Activated T-helper 2 cell treated with anti-CD3 and anti-CD28 coated beads, Interferon-gamma antibody, Interleukin-2, Interleukin-4, amounts not matched to agents 10 μg/mL and 5 μg/mL and 100 μg/mL, durations not matched to agents 14 hours and 24 hours and 36 hours (primary cell): Measurements from ENCODE around the gene CIAO3. TPM values are rescaled to one million over a fixed set of nuclear protein-coding genes. Genes with fewer than 3 reads are reported as not detected.

Experiments used
- DNase-seq: peaks from one replicate; pipeline ENCODE4 v3.0.0; 2021; ENCODE audit warnings: low spot score
- H3K27ac Mint-ChIP-seq: one replicate; pipeline ENCODE4 v1.8.0; 2021; ENCODE audit warnings: mixed read lengths
- H3K27me3 Mint-ChIP-seq: one replicate; pipeline ENCODE4 v1.8.0; 2021; ENCODE audit warnings: low read depth, mixed read lengths
- H3K36me3 Mint-ChIP-seq: one replicate; pipeline ENCODE4 v1.8.0; 2021; ENCODE audit warnings: low read depth, mixed read lengths
- H3K4me1 Mint-ChIP-seq: one replicate; pipeline ENCODE4 v1.8.0; 2021; ENCODE audit warnings: low read depth, mixed read lengths
- H3K4me3 Mint-ChIP-seq: one replicate; pipeline ENCODE4 v1.8.0; 2021; ENCODE audit warnings: low read depth, mild to moderate bottlenecking, moderate library complexity, mixed read lengths
- H3K9me3 Mint-ChIP-seq: one replicate; pipeline ENCODE4 v1.8.0; 2021; ENCODE audit warnings: mixed read lengths
- intact Hi-C: fragments of 100-400 bp; cut with micrococcal nuclease; formaldehyde crosslinking; loops from one replicate; pipeline ENCODE4 v1.15.1; 2023
- total RNA-seq: library from RNA; stranded (reverse); gene quantifications from 2 replicates; pipeline ENCODE4 v1.2.3, GENCODE V29; 2022

Gene CIAO3
- total RNA-seq, 1 donor from 2014 or later: 43.4 TPM

- H3K4me1 Mint-ChIP-seq: no peaks in the 10 kb centered on the region
- H3K9me3 Mint-ChIP-seq: no peaks in the 10 kb centered on the region
- no peaks in the 10 kb centered on the region for H3K27me3 Mint-ChIP-seq
- no peak for DNase-seq
- no peak overlapping the region for H3K4me3 Mint-ChIP-seq
- intact Hi-C loops: no loop called here
- no peak overlapping the region for H3K27ac Mint-ChIP-seq
- no peaks in the 10 kb centered on the region for H3K36me3 Mint-ChIP-seq
These were observed 14.7 kb downstream of the CIAO3 start for GRCh38 chr16:726188-726437.

DNA sequence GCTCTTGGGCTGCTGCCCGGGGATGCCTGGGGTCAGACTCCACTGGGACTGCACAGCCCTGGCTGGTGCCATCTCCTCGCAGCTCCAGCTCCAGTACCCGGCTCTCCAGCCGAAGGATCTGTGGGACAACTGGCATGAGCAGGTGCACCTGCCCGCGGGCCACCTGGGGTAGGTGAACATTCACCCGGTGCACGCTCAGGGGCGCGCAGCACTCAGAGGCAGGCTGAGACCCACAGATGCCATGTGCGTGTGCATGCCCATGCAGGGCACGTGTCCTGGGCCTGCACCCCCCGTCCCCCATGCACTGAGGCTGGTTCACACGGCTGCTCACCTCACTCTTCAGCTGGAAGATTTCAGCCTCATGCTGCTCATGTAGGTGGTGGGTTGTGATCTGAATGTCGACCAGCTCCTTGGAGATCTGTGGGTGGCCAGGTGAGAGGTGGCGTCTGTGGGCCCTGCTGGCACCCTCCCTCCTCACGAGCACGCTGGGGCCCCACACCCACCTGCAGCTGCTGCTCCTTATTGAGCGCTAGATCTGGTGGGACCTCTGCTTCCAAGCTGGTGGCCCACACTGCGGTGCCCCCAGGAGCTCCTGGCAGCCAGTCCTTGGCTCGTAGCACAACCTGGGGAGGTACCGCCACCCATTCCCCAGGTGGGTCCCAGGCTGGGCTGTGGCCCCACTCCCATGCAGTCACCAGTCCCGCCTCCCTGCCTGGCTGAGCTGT lies 15.2 kb downstream of the CIAO3 start:
- peak overlapping the region; percentile 13 for H3K4me3 Mint-ChIP-seq
- H3K9me3 Mint-ChIP-seq: no peaks in the 10 kb centered on the region
- DNase-seq: no peak
- H3K27ac Mint-ChIP-seq: no peak overlapping the region
- no peaks in the 10 kb centered on the region for H3K27me3 Mint-ChIP-seq
- intact Hi-C loops: no loop called here
- no peaks in the 10 kb centered on the region for H3K36me3 Mint-ChIP-seq
- H3K4me1 Mint-ChIP-seq: no peaks in the 10 kb centered on the region

- H3K27ac Mint-ChIP-seq: no peak overlapping the region
- no peaks in the 10 kb centered on the region for H3K36me3 Mint-ChIP-seq
- no peaks in the 10 kb centered on the region for H3K9me3 Mint-ChIP-seq
- peaks cover 4% of the 10 kb centered on the region for H3K4me1 Mint-ChIP-seq
- no peak for DNase-seq
- H3K4me3 Mint-ChIP-seq: no peak overlapping the region
- intact Hi-C loops: no loop called here
- no peaks in the 10 kb centered on the region for H3K27me3 Mint-ChIP-seq
These were observed 15.8 kb downstream of the CIAO3 start for GRCh38 chr16:725041-725376.

GRCh38 chr16:724188-725040 lies 16.4 kb downstream of the CIAO3 start:
- H3K36me3 Mint-ChIP-seq: no peaks in the 10 kb centered on the region
- no peak for DNase-seq
- no peaks in the 10 kb centered on the region for H3K9me3 Mint-ChIP-seq
- H3K27me3 Mint-ChIP-seq: no peaks in the 10 kb centered on the region
- H3K4me3 Mint-ChIP-seq: no peak overlapping the region
- intact Hi-C loops: no loop called here
- H3K4me1 Mint-ChIP-seq: peaks cover 5% of the 10 kb centered on the region
- no peak overlapping the region for H3K27ac Mint-ChIP-seq

- Mint-ChIP-seq H3K4me1 (peaks cover 8% of the 10 kb centered on the region), H3K27me3 (no peaks in the 10 kb centered on the region), H3K27ac (no peak overlapping the region), H3K36me3 (no peaks in the 10 kb centered on the region), H3K4me3 (no peak overlapping the region), H3K9me3 (no peaks in the 10 kb centered on the region)
- intact Hi-C loops: no loop called here
- DNase-seq: no peak
These were observed 17.1 kb downstream of the CIAO3 start for GRCh38 chr16:723695-724094.

- no peaks in the 10 kb centered on the region for H3K9me3 Mint-ChIP-seq
- intact Hi-C loops: no loop called here
- H3K27me3 Mint-ChIP-seq: no peaks in the 10 kb centered on the region
- H3K4me1 Mint-ChIP-seq: peaks cover 8% of the 10 kb centered on the region
- no peaks in the 10 kb centered on the region for H3K36me3 Mint-ChIP-seq
- peak overlapping the region; percentile 45 for H3K4me3 Mint-ChIP-seq
- DNase-seq: no peak
- H3K27ac Mint-ChIP-seq: no peak overlapping the region
These were observed 17.8 kb downstream of the CIAO3 start for GRCh38 chr16:722835-723633.

DNA sequence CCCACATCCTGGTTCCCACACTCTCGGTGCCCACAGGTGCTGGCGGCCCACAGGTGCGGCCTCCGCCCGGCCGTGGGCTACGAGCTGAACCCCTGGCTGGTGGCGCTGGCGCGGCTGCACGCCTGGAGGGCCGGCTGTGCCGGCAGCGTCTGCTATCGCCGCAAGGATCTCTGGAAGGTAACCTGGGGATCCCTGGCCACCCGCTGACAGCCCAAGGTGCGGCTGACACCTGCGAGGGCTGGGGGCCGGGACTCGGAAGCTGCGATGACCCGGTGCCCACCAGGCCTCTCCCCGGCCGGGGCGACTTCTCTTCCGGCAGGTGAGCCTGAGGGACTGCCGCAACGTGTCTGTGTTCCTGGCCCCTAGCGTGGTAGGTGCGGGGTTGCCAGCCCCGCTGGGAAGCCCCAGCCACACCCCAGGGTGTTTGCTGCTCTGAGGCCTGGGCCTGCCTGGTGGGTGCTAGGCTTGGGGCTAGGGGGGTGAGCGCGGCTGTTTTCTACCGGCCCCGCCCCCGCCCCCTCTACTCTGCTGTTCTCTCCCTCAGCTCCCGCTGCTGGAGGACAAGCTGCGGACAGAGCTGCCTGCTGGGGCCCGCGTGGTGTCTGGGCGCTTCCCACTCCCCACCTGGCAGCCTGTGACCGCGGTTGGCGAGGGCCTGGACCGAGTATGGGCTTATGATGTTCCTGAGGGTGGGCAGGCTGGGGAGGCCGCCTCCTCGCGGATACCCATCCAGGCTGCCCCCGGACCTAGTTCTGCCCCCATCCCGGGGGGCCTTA lies 18.8 kb downstream of the CIAO3 start:
- H3K9me3 Mint-ChIP-seq: no peaks in the 10 kb centered on the region
- H3K27me3 Mint-ChIP-seq: no peaks in the 10 kb centered on the region
- H3K4me1 Mint-ChIP-seq: peaks cover 8% of the 10 kb centered on the region
- no peak for DNase-seq
- H3K36me3 Mint-ChIP-seq: no peaks in the 10 kb centered on the region
- intact Hi-C loops: no loop called here
- peak overlapping the region; percentile 62 for H3K4me3 Mint-ChIP-seq
- no peak overlapping the region for H3K27ac Mint-ChIP-seq

DNA sequence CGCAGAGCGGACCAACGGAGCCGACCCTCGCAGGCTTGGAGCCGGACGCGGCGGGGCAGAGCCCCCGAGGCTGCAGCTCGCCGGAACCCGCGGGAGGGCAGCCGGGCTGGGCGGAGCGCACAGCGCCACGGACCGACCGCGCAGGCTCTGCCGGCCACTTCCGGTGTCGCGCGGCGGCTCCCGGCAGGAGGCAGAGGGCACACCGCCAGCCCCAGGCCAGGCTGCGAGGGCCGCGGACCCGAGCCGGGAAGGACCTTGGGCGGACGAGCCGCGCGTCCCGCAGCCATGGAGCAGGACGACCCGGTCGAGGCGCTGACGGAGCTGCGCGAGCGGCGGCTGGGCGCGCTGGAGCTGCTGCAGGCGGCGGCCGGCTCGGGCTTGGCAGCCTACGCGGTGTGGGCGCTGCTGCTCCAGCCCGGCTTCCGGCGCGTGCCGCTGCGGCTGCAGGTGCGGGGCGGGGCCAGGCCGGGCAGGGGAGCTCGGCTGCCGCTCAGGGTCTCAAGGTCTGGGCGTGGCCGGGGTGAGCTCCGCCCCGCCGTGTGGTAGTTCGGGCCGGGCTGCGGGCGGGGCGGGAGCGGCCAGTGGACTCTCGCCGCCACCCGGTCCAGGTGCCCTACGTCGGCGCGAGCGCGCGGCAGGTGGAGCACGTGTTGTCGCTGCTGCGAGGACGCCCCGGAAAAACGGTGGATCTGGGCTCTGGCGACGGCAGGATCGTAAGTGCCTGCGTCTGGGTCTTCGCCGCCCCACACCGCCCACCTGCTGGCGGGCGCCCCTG lies 19.6 kb downstream of the CIAO3 start, which contains the start of gene ANTKMT:
Gene ANTKMT (plus strand): TSS at position 157 of the 775 bp plus-strand sequence. CDS start 129 bp downstream, at position 286.
- no peaks in the 10 kb centered on the region for H3K9me3 Mint-ChIP-seq
- peak within 1 kb of the TSS; percentile 19 for H3K27ac Mint-ChIP-seq
- H3K4me3 Mint-ChIP-seq: peak within 1 kb of the TSS; percentile 71
- H3K4me1 Mint-ChIP-seq: peaks cover 10% of the 10 kb centered on the region
- DNase-seq: peak; percentile 72
- no peaks in the 10 kb centered on the region for H3K36me3 Mint-ChIP-seq
- intact Hi-C loops: loop anchor here (1.0 kb wide), 1 partner anchor 20 kb away; no protein-coding TSS in a partner anchor
- peaks cover 3% of the 10 kb centered on the region for H3K27me3 Mint-ChIP-seq

DNA sequence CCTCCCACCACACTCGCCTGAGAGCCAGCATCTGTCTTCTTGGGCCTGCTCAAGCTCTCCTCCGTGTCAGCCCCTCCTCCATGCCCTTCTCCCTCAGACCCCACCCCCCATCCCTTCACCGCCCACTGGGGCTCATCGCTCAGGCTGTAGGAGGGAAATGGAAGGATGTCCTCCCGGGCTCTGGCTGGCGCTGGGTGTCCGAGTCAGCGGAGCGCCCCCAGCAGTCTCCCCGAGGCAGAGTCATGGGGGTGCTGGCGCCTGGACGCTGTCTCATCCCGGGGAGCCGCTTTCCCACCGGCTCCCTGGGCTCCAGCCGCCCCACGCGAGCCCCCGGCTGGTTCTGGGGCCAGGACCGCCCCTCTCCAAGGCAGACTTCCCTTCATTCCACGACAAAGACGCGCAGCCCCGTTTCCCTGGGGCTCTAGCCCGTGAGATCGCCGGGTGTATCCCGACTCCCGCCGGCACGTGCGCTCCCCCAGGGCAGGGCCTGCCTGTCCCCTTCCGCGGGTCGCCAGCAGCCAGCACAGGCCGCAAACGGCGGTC lies 20.3 kb downstream of the CIAO3 start:
- peaks cover 10% of the 10 kb centered on the region for H3K4me1 Mint-ChIP-seq
- DNase-seq: peak; percentile 33
- H3K27ac Mint-ChIP-seq: peak overlapping the region; percentile 19
- peak overlapping the region; percentile 71 for H3K4me3 Mint-ChIP-seq
- H3K27me3 Mint-ChIP-seq: peaks cover 4% of the 10 kb centered on the region
- H3K9me3 Mint-ChIP-seq: no peaks in the 10 kb centered on the region
- intact Hi-C loops: loop anchor here (1.0 kb wide), 1 partner anchor 21 kb away; no protein-coding TSS in a partner anchor
- H3K36me3 Mint-ChIP-seq: no peaks in the 10 kb centered on the region

- no peaks in the 10 kb centered on the region for H3K9me3 Mint-ChIP-seq
- H3K4me3 Mint-ChIP-seq: peak overlapping the region; percentile 71
- intact Hi-C loops: loop anchor here (1.0 kb wide), 1 partner anchor 21 kb away; no protein-coding TSS in a partner anchor
- no peaks in the 10 kb centered on the region for H3K36me3 Mint-ChIP-seq
- peaks cover 10% of the 10 kb centered on the region for H3K4me1 Mint-ChIP-seq
- peaks cover 4% of the 10 kb centered on the region for H3K27me3 Mint-ChIP-seq
- DNase-seq: no peak
- H3K27ac Mint-ChIP-seq: peak overlapping the region; percentile 19
These were observed 20.9 kb downstream of the CIAO3 start for GRCh38 chr16:719815-720446.

GRCh38 chr16:718922-719321 lies 21.9 kb downstream of the CIAO3 start:
- Mint-ChIP-seq H3K4me1 (peaks cover 10% of the 10 kb centered on the region), H3K4me3 (peak overlapping the region; percentile 71), H3K27me3 (peaks cover 4% of the 10 kb centered on the region), H3K36me3 (no peaks in the 10 kb centered on the region), H3K27ac (no peak overlapping the region), H3K9me3 (no peaks in the 10 kb centered on the region)
- no peak for DNase-seq
- intact Hi-C loops: no loop called here
